ENCODE data around the gene TMEM209. TPM values are rescaled to one million over a fixed set of nuclear protein-coding genes. Genes with fewer than 3 reads are reported as not detected.

The TMEM209 gene
- total RNA-seq, 2 donors from 2014 or later = 18.6 to 21.8 TPM

DNA sequence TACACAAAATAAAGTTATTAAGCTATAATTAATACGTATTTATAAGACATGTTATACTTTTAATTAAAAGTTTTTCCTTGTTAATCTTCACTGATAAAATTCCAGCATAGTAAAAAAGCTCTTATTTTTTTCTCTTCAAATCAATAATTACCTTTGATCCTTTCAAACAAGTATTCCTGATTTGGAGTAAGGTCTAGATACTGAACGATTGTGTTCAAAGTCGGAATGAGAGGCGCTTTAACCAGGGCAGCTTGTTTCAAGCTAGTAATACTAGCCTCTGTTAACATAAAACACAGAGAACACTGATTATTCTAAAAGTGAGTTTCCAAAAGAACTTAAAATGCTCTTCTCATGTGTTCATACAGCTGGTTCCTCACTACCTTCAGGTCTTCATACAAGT, 27.0 kb downstream of the TMEM209 start:
- DNase-seq = no peak
- Histone ChIP-seq H3K4me1 (no peaks in the 10 kb centered on the region), H3K4me3 (no peak overlapping the region), H3K27me3 (no peaks in the 10 kb centered on the region), H3K27ac (no peak overlapping the region), H3K9me3 (no peaks in the 10 kb centered on the region), H3K36me3 (peaks cover 8% of the 10 kb centered on the region), H3K9ac (ENCODE audit: low read depth in 2 of 2, low read length in 2 of 2) (no peak overlapping the region)
- TF ChIP-seq, protein P1, sequence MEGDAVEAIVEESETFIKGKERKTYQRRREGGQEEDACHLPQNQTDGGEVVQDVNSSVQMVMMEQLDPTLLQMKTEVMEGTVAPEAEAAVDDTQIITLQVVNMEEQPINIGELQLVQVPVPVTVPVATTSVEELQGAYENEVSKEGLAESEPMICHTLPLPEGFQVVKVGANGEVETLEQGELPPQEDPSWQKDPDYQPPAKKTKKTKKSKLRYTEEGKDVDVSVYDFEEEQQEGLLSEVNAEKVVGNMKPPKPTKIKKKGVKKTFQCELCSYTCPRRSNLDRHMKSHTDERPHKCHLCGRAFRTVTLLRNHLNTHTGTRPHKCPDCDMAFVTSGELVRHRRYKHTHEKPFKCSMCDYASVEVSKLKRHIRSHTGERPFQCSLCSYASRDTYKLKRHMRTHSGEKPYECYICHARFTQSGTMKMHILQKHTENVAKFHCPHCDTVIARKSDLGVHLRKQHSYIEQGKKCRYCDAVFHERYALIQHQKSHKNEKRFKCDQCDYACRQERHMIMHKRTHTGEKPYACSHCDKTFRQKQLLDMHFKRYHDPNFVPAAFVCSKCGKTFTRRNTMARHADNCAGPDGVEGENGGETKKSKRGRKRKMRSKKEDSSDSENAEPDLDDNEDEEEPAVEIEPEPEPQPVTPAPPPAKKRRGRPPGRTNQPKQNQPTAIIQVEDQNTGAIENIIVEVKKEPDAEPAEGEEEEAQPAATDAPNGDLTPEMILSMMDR (IDR thresholded peaks at IDR 0.05) = no peak
- intact Hi-C loops (cut with DNase I) = no loop called here

DNA sequence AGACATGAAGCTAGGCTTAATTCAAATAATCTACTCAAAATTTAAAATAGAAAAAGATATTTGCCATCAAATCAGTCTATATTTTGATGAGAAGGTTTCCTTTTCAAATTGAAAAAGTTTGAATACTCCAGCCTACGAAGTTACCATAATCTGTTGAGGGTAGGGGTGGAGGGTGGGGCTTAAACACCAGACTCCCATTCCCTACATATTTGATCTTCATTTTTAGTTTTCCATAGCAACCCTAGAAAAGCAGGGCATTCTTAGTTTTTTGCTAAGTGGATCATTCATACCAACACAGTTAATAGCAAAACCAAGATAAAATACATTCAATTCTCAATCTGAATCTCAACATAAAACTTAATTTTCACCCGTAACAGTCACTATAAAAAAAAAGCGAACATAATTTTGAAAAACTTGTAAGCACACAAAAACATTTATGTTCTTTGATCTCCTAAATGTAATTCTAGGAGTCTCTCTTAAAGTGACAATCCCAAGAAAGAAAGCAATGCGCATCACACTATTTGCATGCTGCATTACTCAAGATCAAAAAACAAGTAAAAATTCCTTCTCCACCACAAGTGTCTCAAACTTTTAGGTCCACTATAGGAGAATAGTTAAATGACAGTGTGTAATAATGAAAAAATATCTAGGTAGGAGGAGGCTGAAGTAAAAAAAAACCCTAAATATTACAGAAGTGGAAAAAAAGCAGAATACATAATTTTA, 30.8 kb downstream of the TMEM209 start:
- peaks cover 9% of the 10 kb centered on the region for H3K36me3 ChIP-seq
- intact Hi-C loops (cut with DNase I) = no loop called here
- H3K9ac ChIP-seq (ENCODE audit: low read depth in 2 of 2, low read length in 2 of 2) = no peak overlapping the region
- H3K27me3 ChIP-seq = no peaks in the 10 kb centered on the region
- H3K9me3 ChIP-seq = no peaks in the 10 kb centered on the region
- TF ChIP-seq, protein P1 (IDR thresholded peaks at IDR 0.05) = no peak
- no peak overlapping the region for H3K4me3 ChIP-seq
- no peak for DNase-seq
- no peak overlapping the region for H3K27ac ChIP-seq
- no peaks in the 10 kb centered on the region for H3K4me1 ChIP-seq

DNA sequence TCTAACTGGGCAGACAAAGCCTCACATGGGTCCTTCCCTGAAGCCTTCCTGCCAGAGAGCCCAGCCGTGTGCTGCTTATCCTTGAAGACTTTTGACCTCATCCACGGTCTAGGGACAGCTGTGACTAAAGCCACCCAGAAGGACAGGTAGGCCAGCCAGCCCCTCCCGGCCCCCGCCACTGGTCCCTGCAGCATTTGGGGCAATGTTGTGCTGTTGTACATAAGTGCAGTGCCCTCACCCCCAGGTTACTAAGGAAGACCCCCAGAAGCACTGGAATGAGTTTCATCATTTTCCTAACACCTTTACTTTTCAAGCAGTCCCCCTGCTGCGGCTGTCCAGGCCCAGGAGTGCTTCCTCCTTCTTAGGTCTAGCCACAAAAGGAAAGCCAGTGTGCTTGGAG, 43.0 kb downstream of the TMEM209 start:
- no peaks in the 10 kb centered on the region for H3K27me3 ChIP-seq
- H3K9ac ChIP-seq (ENCODE audit: low read depth in 2 of 2, low read length in 2 of 2) = no peak overlapping the region
- TF ChIP-seq, protein P1 (IDR thresholded peaks at IDR 0.05) = no peak
- no peak overlapping the region for H3K4me3 ChIP-seq
- H3K9me3 ChIP-seq = no peaks in the 10 kb centered on the region
- H3K4me1 ChIP-seq = no peaks in the 10 kb centered on the region
- H3K27ac ChIP-seq = no peak overlapping the region
- intact Hi-C loops (cut with DNase I) = no loop called here
- no peak for DNase-seq
- no peaks in the 10 kb centered on the region for H3K36me3 ChIP-seq

DNA sequence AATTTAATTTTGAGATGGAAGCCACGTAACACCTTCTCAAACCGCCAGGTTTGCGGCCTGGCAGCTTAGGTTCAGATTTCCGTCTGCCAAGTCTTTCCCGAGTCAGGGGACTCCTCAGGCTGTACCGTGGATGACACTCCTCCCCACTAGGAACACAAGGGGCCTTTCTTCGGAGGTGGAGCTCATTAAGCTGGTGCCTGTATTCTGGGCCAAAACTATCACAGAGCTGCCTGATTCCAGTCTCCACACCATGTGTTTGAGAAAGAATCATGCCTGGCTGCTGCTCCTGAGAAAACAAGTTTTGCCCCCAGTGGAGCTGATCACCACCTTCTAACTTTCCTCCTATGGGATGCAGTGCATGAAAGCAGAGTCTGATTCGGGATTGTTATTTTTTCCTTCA, 44.8 kb downstream of the TMEM209 start:
- Histone ChIP-seq H3K4me3 (no peak overlapping the region), H3K4me1 (no peaks in the 10 kb centered on the region), H3K9ac (ENCODE audit: low read depth in 2 of 2, low read length in 2 of 2) (no peak overlapping the region), H3K27ac (no peak overlapping the region), H3K9me3 (no peaks in the 10 kb centered on the region), H3K36me3 (no peaks in the 10 kb centered on the region), H3K27me3 (no peaks in the 10 kb centered on the region)
- TF ChIP-seq, protein P1 (IDR thresholded peaks at IDR 0.05) = no peak
- no peak for DNase-seq
- intact Hi-C loops (cut with DNase I) = no loop called here

DNA sequence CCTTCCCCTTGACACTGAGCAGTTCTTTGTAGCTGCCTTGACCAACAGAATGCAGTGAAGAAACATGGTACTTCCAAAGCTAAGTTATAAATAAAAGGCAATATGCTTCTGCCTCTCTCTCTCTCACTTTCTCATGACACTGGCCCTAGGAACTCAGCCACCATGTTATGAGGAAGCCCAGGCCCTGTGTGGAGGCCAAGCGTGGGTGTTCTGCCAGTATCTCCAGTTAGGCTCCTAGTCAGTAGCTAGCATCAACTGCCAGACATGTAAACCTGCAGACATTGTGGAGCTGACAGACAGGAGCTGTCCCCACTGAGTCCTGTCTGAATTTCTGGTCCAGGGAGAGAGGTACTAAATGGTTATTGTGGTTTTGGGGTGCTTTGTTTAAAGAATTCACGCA, 45.2 kb downstream of the TMEM209 start:
- Histone ChIP-seq H3K27me3 (no peaks in the 10 kb centered on the region), H3K4me1 (no peaks in the 10 kb centered on the region), H3K9me3 (no peaks in the 10 kb centered on the region), H3K9ac (ENCODE audit: low read depth in 2 of 2, low read length in 2 of 2) (no peak overlapping the region), H3K4me3 (no peak overlapping the region), H3K27ac (no peak overlapping the region), H3K36me3 (no peaks in the 10 kb centered on the region)
- intact Hi-C loops (cut with DNase I) = no loop called here
- TF ChIP-seq, protein P1 (IDR thresholded peaks at IDR 0.05) = no peak
- DNase-seq = no peak

Measured in colonic mucosa (tissue), 4 donors.